ENCODE data around the gene EMD. TPM values are rescaled to one million over a fixed set of nuclear protein-coding genes. Genes with fewer than 3 reads are reported as not detected.

The EMD gene
- polyA plus RNA-seq, 12 donors: 36.2 to 121 (median 46.3) TPM; not detected in 1

DNA sequence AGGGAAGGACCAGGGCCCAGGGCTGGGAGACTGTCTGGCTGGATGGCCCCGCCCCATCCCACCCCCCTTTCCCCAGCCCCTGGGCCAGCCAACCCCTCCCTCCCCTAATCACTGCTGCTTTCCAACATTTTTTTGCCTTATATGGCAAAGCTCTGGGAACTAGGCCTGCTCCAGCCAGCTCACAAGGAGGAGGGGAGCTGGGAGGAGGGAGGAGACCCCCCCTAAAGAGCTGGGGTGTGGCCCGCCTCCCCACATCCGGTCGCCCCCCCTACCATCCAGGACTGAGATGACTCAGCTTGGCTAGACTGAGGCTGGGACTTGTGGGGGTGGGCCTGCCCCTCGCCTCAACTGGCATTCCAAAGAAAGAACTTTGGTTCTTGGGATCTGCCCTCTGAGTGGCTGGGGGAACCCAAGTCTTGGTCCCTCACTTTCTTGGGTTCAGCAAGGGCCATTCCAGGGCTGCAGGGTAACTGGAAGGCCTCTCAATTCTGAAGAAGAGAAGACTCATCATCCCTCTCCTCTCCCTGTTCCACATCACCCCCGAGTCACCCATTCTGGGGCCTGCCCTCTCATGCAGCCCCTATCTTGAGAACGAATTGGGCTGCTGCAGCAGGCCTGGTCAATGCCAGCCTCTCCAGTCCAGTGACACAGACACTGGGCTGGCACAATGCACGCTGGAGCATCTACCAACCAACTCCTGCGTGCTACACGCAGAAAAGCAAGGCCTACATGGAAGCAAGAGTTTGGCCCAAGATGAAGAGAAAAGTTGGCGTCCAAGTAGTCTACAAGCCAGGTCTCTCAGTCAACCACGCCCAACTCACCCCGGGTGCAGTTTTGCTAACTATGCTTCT, 9.4 kb upstream of the EMD start:
- DNase-seq: peak; percentile 85

DNA sequence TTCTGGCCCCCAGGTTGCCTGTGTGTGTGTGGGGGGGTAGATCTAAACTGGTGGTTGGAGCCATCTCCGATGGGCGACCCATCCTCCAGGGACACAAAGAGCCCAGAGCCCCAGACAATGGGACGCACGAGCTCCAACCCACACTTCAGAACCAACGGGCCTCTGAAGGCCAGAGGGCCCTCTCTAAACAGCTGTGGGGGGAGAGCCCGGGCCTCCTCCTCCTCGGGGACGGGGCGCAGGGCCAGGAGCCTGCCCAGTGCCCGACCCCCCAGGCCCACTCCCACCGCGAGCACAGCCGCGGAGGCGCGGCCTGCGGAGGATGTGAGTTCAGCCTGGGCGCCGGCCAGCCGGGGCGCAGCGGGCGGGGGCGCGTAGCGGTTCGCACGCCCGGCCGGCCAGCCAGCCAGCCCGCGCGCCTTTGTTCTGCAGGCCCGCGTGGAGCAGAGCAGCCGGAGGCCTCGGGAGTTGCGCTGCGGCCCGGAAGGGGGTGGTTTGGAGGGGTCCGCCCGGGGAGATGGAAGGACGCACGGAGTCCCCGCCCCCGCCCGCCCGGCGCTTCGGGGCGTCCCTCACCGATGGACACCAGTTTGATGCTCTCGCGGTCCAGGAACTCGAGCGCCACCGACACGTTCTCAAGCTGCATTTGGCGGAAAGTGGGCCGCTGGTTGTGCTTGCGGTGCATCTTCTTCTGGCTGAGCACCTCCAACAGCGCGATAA, 8.6 kb upstream of the EMD start:
- no peak for DNase-seq

DNA sequence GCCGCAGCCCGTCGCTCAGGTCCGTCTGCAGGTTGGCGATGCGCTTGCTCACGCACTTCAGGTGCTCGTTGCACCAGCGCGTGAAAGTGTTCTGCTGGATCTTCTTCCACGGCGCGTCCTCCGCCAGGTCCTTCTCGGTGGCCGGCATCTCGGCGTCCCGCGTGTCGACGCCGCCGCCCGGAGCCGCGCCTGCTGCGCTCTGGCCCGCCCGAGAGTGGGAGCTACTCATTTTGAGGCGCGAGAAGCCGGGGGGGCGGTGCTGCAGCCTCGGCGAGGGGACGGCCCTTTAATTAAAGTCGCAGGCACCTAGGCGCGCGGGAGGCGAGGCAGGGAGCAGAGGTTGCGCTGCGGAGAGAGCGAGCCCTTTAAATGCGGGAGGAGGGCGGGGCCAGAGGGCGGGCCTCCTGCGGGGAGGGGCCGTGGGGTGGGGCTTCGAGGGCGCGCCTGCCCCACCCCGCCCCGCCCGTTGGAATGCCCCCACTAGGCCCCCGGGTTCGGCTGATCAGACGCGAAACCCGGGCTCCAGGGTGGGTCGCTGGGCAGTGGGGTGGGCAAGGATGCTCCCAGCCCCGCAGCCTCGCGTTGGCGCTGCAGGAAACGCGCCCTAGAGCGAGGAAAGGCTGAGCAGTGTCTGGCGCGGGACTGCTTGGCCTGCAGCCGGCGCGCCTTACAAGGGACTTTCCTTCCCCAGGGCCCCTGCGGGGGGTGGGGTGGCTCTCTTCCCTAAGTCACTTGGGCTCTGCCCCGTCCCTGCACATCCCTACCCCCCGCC, 7.9 kb upstream of the EMD start:
- DNase-seq: peak; percentile 89

DNA sequence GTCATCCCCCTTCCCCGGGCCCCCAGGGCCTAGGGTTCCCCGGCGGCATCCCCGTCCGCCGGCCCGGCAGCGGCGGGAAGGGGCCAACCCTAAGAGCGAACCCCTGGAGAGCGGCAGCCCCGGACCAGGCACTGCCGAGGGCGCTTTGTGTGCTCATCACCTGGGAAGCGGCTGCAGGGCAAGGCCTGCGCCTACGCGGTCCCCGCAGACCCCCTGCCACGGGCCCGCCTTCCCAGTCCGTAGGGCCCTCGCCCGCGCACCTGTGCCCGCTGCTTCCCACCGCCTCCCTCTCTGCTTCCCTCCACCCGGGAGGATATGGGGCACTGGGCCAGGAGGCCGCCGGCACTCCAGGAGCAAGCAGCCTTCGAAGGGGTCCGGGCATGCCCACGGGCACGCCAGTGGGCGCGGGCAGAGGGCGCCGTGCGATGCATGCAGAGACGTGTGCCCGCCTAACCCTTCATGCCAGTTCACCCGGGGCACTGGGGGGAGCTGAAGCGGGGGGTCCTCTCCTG, 7.2 kb upstream of the EMD start:
- no peak for DNase-seq

DNA sequence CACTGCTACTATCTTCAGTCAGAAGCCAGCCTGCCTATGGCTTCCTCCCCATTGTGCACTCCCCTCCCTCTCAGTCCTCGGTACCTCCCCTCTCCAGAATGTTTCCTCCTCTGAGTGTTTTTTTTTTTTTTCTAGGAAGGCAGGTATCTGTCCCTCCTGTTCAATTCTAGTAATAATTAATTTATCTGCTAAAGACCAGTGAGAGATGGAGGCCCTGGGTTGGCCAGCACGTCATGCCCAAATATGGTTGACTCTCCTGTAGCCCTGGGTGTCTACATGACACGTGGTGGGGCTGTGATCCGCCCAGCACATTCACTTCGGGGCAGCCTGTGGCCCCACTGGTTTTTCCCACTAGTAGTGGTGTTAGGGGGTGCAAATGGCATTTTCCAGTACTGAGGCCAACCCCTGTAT, 6.5 kb upstream of the EMD start:
- no peak for DNase-seq

DNA sequence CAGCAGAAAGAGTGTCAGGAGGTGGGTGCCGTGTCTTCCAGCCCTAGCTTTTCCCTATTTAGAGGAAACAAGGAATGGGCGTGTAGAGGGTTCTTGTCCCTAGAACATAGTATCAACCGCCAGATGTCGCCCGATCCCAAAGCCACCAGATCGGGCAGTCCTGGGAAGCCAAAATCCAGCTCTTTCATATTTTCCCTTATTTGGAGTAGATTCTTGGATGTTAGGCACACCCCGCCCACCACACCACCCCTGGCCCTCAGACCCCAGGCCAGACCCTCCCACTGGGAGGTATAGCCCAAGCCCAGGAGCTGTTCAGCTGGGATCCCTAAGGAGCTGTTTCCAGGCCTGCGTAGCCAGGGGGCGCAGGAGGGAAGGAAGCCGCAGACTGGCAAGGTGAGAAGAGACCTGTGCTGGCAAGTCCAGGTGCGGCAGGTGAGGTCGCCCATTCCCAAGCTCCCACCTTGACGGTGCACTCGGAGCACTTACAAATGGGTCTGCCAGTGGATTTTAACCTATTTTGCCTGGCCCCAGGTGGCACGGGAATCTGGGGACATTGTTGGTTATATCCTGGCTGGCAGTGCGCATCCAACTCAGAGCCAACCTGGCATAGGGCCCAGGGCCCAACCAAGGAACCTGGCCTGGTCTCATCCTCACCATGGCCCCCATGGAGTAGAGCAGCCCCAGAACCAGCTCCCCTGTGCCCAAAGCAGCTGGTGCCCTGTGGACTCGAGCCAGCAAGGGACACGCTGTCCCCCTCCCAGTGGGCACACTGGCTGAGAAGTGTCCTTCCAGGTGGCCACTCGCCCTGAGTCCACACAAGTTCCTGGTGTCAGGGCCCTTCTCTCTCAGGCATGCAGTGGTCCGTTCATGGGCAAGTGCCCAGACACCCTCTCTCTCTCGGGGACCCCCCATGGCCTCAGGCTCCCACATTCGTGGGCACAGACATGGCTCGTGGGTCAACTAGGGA, 5.5 kb upstream of the EMD start:
- DNase-seq: peak; percentile 71

DNA sequence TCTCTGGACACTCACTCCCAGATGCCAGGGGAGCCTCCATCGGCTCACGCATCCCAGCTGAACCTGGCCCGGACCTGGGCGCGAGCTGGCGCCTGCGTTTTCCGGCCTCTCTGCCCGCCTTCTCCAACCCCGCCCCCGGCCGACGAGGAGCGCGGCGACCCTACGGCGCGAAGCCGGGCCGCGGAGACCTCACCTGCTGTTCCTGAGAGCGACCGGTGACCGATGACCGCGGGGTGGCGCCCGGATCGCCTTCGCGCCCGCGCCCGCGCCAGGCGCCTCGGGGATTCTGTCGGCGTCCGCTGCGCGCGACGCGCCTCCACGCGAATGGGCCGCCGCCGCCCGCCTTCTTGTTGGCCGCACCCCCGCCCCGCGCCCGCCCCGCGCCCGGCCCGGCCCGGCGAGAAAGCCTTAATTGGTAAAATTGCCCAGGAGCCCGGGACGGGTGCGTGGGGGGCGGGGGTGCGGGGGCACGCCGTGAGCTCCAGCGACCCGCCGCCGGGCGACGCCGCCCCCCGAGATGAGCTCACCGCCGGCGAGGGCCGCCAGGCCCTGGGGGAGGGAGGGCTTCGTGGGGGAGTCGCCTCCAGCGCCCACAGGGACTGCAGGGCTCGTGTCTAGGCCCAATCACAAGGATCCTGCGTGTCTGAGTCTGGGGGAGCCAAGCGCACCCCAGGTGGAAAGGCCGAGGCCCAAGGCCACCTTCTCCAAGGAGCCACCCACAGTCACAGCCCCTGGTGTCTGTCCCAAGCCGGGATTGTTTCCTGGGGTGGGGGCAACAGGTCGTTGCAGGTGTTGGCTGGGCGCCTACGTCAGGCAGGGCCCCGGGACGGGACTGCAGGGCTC, 4.6 kb upstream of the EMD start, which contains the start of gene FLNA:
TSS of gene FLNA (minus strand) at position 322 of the 843 bp plus-strand sequence. CDS start 3,389 bp downstream, outside the sequence.
- DNase-seq: no peak

DNA sequence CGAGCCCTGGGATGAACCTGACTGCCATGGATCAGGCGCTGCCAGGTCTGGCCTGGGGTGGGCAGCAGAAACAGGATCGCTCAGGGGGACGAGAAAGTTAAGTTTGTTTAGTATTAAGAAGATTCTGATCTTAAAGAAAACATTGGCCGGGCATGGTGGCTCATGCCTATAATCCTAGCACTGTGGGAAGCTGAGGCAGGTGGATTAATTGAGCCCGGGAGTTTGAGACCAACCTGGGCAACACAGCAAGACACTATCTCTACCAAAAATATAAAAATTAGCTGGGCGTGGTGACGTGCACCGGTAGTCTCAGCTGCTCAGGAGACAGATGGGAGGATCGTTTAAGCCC, 4.0 kb upstream of the EMD start:
- no peak for DNase-seq

DNA sequence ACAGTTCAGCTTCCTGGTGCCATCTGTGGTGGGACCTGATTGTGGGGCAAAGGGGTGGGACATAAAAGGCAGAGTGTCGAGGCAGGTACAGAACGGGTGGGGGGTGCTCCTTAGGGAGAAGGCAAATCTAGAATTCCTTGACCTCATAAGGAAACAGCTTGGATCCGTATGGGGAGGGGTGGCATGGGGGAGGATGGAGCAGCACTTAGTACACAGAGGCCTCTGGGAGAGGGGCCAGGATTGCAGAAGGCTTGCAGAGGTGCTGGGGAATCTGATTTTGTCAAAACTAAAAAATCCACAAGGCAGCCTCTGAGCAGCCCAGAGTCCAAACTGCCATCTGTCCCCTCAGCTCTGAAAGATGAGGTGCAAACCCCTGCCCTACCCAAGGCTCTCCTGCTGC, 2.3 kb upstream of the EMD start:
- no peak for DNase-seq

DNA sequence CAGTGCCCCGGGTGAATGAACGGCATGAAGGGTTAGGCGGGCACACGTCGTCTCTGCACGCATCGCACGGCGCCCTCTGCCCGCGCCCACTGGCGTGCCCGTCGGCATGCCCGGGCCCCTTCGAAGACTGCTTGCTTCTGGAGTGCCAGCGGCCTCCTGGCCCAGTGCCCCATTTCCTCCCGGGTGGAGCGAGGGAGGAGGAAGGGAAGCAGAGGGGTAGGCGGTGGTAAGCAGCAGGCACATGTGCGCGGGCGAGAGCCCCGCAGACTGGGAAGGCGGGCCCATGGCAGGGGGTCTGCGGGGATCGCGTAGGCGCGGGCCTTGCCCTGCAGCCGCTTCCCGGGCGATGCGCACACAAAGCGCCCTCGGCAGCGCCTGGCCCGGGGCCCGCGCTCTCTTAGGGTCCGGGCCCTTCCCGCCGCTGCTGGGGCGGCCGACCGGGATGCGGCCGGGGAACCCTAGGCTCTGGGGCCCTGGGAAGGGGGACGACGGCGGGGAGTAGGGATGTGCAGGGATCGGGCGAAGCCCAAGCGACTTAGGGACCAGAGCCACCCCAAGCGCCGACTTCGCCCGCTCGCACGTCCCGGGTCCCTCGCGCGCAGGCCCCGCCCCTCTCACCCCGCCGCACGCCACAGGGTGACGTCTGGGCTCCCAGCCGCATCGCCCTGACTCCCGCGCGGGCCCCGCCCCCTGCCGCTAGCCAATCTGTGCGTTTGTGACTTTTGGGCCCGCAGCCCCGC, 866 bp upstream of the EMD start:
- peak; percentile 54 for DNase-seq

DNA sequence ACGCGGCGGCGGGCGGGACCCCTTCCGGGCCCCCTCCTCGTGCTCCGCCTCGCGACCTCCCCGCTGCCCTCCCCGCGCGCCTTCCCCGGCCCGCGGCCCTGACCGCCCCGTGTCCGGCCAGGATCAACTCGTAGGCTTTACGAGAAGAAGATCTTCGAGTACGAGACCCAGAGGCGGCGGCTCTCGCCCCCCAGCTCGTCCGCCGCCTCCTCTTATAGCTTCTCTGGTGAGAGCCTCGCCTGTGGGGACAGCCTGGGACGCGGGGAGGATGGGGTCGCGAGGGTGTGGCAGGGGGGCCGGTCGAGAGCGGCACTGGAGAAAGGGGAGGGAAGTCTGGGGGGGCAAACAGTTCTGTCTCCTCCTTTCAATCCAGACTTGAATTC, 465 bp downstream of the EMD start:
- DNase-seq: no peak

DNA sequence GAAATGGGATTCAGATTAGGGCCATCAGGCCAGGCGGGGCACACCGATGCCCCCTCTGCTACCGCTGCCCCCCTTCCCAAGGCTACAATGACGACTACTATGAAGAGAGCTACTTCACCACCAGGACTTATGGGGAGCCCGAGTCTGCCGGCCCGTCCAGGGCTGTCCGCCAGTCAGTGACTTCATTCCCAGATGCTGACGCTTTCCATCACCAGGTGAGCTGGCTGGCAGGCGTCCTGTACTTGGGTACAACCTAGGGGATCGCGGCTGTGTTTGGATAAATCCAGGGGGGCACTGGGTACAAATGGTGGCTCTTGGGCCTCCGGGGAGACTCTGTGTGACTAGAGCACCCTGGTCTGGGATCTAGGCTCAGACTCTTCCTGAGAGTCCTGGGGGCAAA, 1.1 kb downstream of the EMD start:
- DNase-seq: no peak

DNA sequence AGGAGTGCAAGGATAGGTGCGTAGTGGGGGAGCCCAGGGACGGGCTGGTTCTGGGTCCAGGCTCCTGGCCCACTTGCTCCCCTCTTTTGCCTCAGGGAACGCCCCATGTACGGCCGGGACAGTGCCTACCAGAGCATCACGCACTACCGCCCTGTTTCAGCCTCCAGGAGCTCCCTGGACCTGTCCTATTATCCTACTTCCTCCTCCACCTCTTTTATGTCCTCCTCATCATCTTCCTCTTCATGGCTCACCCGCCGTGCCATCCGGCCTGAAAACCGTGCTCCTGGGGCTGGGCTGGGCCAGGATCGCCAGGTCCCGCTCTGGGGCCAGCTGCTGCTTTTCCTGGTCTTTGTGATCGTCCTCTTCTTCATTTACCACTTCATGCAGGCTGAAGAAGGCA, 1.7 kb downstream of the EMD start:
- no peak for DNase-seq

DNA sequence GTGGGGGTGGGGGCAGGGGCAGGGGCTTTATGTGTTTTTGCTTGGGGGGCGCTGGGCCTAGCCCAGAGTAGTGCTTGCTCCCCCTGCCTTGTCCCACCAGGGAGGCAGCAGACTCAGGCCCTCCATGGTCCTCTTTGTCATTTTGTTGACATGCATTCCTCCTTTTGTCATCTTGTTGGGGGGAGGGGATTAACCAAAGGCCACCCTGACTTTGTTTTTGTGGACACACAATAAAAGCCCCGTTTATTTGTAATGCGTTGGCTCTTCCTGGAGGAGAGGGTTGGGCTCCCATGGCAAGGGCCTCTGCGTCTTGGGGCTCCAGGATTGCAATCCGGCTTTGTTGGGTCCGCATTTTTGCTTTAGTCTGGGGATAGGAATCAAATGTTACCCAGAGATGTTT, 2.2 kb downstream of the EMD start:
- no peak for DNase-seq

DNA sequence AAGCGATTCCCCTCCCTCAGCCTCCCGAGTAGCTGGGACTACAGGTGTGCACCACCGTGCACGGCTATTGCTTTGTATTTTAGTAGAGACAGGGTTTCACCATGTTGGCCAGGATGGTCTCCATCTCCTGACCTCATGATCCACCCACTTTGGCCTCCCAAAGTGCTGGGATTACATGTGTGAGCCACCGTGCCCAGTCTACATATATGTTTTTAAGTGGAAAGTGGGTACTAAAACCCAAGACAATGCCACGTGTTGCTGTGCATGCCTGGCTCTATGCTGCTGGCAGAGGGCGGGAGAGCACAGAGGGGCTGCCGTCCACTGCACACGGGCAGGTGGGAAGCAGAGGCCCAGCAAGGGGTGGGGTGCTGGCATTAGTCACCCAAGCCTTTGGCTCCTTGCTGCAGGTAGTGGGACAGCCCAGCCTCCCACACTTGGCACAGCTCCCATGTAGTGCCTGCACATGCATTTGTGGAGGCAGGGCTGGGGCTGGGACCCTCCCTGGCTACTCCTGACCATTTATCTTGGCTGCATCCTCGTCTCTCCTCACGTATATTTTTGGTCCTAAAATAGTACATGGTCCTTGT, 3.5 kb downstream of the EMD start:
- no peak for DNase-seq

DNA sequence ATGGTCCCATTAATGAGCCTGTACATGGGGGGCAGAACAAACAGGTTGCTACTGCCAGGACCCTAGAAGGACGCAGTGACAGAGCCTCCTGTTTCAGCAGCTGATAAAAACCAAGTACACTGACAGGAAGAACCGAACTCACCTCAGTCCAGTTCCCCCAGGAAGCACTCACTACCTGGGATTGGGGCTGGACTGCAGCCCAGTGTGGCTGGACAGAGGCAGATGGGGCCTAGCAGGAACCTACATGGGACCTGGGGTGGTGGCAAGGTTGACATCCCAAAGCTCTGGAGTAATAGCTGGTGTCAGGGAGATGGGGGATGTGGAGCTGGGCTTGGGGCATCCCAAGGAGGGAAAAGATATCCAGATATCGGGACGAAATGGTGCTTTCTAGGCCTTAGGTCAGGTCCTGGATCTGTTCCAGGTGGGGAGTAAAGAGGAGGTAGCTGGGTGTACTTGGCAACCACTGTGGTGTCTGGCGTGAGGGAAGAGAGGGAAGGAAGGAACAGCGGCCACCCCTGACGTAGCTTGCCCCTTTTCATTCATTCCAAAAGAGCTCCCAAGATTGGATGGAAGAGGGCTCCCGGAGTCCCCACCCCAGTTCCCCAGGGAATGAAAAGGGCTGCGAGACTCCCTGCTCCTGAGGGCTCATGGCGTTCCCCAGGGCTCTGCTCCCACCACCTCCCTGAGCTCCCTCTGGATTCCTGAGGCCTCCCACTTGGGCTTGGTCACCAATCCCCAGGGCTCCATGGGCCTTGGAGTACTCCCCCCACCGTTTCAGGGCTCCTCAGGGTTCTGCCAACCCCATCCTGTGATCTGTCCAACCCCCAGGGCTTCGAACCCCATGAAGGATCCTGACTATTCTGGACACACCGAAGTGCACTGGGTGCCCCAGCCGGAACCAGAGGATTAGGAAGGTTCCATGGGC, 4.5 kb downstream of the EMD start:
- no peak for DNase-seq

DNA sequence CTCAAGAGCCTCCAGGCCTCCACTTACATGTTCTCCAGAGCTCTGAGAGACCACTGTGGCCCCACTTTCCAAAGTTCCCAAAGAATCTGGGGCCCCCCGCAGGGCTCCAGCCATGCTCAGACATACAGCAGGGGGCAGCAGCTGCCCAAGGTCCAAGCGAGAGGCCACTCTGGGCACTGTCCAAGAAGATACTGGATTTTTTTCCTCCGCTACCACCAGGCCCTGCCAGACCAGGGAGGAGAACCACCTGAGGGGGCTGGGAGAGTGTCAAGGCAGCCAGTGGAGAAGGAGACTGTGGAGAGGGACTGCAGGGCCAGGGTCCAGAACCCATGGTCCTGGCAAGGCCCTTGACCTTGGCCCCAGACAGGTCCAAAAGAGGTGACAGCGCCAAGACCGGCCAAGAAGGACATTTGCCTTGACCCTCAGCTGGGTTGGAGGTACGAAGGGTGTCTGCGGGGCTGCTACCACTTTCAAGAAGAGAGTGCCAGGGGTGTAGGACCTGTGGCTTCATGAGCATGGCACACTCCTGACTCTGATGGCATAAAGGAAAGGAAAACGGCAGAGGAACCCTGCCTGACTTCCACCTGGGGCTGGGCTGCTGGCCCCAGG, 5.3 kb downstream of the EMD start:
- no peak for DNase-seq
